Retinal pigment epithelial cell (primary cell): Measurements from ENCODE around the gene MPHOSPH9.

Experiments used
- DNase-seq: peaks from one replicate; pipeline ENCODE4 v3.0.0-alpha.2; 2010; ENCODE audit warnings: low read depth
- H3K4me3 ChIP-seq: 2 replicates; pipeline ENCODE4 v1.5.1; 2011; ENCODE audit warnings: mild to moderate bottlenecking, low read length, control low read depth, moderate library complexity
- TF ChIP-seq, protein P1 (sequence below): conservative IDR thresholded peaks from 2 replicates; pipeline ENCODE4 v1.5.1; 2011; ENCODE audit warnings: low read depth, low read length, control low read depth, inconsistent platforms

MPHOSPH9 gene

DNA sequence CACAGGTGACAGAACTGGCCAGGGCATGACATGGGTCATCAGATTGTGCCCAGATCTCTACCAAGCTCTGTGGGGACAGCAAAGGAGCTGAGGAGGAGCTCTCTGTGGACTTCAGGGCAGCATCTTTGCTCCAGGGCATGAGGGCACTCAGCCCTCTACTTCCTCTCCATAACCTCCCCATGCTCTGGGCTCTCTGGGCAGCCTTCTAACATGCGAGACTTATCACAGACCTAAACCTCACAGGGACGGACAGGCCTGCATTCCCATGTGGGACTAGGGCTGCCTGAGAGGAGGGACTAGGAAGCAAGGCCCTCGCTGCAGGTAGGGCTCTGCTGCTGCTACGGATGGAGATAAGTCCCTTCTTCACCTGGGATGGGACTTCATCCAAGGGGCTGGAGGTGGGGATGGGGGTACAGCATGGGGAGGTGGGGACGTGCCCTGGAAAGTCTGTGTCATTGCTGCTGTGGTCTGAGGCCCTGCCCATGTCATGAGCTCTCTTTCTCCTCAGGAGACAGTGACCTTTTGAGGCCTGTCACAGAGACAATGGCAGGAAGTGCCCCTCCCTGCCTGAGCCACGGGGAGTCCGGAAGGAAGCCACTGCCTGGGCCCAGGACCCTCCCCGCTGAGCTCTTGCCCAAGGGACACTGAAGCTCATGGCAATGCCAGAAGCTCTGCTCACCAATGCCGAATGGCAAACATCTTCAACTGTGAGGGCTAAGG, 126.1 kb downstream of the MPHOSPH9 start:
- TF ChIP-seq, protein P1, sequence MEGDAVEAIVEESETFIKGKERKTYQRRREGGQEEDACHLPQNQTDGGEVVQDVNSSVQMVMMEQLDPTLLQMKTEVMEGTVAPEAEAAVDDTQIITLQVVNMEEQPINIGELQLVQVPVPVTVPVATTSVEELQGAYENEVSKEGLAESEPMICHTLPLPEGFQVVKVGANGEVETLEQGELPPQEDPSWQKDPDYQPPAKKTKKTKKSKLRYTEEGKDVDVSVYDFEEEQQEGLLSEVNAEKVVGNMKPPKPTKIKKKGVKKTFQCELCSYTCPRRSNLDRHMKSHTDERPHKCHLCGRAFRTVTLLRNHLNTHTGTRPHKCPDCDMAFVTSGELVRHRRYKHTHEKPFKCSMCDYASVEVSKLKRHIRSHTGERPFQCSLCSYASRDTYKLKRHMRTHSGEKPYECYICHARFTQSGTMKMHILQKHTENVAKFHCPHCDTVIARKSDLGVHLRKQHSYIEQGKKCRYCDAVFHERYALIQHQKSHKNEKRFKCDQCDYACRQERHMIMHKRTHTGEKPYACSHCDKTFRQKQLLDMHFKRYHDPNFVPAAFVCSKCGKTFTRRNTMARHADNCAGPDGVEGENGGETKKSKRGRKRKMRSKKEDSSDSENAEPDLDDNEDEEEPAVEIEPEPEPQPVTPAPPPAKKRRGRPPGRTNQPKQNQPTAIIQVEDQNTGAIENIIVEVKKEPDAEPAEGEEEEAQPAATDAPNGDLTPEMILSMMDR, result no peak
- no peak for DNase-seq
- H3K4me3 ChIP-seq, result no peak overlapping the region

- TF ChIP-seq, protein P1, result no peak
- no peak overlapping the region for H3K4me3 ChIP-seq
- no peak for DNase-seq
These were observed 127.6 kb downstream of the MPHOSPH9 start for GRCh38 chr12:123105211-123105826.

DNA sequence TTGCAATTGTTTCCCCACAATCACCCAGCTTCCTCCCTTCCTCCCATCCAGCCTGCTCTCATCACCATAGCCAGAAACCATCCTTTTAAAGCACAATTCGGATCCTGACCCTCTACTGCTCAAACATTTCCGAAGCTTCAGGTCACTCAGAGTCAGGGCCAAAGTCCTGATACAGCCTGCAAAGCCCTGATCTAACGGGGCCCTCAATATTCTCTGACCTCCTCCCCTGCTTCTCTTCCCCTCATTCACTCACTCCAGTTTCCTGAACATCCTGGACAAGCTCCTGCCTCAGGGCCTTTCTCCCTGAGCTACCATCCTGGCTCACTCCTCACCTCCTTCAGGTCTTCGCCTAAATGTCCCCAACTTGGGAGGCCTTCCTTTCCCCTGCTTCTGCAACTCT, 128.1 kb downstream of the MPHOSPH9 start:
- DNase-seq, result no peak
- H3K4me3 ChIP-seq, result no peak overlapping the region
- TF ChIP-seq, protein P1, result no peak
